ENCODE results near the gene PAM.

Gene PAM

DNA sequence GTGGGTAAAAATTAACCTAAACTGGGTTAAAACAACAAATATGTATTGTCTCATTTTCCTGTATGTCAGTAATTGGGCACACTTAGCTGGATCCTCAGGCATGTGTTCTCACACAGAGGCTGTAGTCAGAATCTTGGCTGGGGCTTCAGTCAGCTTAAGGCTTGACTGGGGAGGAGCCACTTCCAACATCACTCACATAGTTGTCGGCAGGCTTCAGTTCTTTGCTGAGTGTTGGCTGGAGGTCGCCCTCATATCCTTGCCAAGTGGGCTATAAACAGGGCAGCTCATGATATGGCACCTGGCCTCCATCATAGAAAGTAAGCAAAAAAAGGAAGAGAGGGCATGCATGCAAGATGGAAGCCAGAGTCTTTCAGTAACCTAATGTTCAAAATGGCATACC, 191.9 kb downstream of the PAM start:
- no peak for DNase-seq (ENCODE audit: low spot score)
- ChIA-PET POLR2A (ENCODE audit: low non-redundant PET) (no interaction called here), CTCF (no interaction called here)
- TF ChIP-seq, protein P1, sequence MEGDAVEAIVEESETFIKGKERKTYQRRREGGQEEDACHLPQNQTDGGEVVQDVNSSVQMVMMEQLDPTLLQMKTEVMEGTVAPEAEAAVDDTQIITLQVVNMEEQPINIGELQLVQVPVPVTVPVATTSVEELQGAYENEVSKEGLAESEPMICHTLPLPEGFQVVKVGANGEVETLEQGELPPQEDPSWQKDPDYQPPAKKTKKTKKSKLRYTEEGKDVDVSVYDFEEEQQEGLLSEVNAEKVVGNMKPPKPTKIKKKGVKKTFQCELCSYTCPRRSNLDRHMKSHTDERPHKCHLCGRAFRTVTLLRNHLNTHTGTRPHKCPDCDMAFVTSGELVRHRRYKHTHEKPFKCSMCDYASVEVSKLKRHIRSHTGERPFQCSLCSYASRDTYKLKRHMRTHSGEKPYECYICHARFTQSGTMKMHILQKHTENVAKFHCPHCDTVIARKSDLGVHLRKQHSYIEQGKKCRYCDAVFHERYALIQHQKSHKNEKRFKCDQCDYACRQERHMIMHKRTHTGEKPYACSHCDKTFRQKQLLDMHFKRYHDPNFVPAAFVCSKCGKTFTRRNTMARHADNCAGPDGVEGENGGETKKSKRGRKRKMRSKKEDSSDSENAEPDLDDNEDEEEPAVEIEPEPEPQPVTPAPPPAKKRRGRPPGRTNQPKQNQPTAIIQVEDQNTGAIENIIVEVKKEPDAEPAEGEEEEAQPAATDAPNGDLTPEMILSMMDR (conservative IDR thresholded peaks at IDR 0.05; ENCODE audit: low read depth): no peak
- no peak overlapping the region for H3K27ac ChIP-seq

DNA sequence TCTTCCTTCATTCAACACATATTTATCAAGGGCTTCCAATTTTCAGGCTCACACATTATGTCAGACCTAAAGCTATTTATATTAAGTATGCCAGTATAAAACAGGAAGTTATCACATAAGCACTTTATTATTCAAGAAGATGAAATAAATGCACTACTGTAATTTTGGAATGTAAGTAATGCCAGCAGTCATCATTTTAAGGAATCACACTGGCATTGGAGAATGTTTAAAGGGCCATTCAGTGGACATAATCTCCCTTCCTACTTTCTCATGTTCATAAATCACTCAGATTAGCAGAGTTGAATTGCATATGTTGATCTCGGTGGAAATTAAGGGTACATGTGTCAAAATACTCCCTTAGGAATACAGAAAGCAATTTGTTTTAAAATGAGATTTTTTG, 200.4 kb downstream of the PAM start:
- ChIA-PET CTCF (no interaction called here), POLR2A (ENCODE audit: low non-redundant PET) (no interaction called here)
- no peak overlapping the region for H3K27ac ChIP-seq
- TF ChIP-seq, protein P1 (conservative IDR thresholded peaks at IDR 0.05; ENCODE audit: low read depth): no peak
- DNase-seq (ENCODE audit: low spot score): no peak

DNA sequence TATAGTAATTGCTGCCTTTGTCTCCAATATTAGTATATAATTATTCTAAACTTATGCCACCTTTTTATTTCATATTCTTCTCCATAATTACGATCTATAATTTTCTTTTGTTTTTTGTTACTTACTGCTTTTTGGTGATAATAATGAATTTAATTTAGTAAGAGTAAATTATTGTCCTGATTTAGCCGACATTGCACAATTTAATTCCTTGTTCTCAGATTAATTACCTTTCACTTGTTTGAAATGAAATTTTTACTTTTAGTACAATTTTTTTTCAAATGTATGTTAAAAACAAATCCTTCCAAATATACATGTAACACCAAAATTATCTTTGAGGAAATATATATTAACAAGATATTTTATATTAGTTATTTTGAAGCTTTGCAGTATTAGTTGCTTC, 201.5 kb downstream of the PAM start:
- DNase-seq (ENCODE audit: low spot score): no peak
- ChIA-PET POLR2A (ENCODE audit: low non-redundant PET) (no interaction called here), CTCF (interaction anchor here (0.5 to 0.7 kb wide), 3 partner anchors 13 to 181 kb away, joined by 3 to 4 read pairs (median 3); no protein-coding TSS in a partner anchor)
- TF ChIP-seq, protein P1 (conservative IDR thresholded peaks at IDR 0.05; ENCODE audit: low read depth): no peak
- H3K27ac ChIP-seq: no peak overlapping the region

DNA sequence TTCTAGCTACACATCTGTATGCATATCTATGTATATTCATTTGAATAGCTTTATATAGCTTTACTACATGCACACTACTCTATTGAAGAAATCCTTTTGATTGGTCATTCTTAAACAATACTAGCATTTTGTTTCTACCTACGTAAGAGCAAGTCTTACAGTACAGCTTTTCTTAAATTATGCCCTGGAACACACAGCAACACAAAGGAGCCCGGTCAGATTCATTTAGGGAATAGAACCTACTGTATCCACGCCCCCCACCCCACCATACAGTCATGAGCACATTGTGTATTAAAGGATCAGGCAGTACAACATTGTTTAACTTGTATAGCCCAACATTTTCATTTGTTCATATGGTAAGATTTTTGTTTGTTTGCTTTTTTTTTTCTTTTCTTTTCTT, 202.0 kb downstream of the PAM start:
- no peak overlapping the region for H3K27ac ChIP-seq
- no peak for DNase-seq (ENCODE audit: low spot score)
- POLR2A ChIA-PET (ENCODE audit: low non-redundant PET): no interaction called here
- CTCF ChIA-PET: interaction anchor here (0.5 kb wide), 1 partner anchor 181 kb away, joined by 3 read pairs; no protein-coding TSS in a partner anchor
- TF ChIP-seq, protein P1 (conservative IDR thresholded peaks at IDR 0.05; ENCODE audit: low read depth): no peak

DNA sequence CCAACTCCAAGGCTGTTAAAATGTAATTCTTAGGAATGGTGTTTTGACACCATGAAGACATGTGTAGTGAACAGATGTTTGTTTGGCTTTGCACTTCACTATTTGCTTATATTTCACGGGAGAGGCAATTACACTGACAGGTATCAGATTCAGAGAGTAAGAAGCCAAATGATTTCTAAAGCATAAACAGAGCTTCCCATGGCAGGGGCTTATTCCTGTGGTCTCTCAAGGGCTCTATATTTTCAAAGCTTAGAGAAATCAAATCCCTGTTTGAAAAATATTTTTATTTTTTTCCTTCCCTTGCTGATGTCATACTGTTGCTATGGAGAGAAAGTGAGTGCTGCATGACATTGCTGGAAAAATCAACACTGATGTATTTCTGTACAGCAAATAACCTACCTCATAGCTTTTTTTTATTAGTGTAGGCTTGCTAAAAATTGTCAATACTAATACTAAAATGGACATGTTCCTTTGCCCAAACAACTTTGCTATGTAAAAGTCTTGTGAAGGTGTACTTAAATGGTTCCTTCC, 203.4 kb downstream of the PAM start:
- no peak overlapping the region for H3K27ac ChIP-seq
- POLR2A ChIA-PET (ENCODE audit: low non-redundant PET): no interaction called here
- no peak for DNase-seq (ENCODE audit: low spot score)
- TF ChIP-seq, protein P1 (conservative IDR thresholded peaks at IDR 0.05; ENCODE audit: low read depth): no peak
- CTCF ChIA-PET: no interaction called here

DNA sequence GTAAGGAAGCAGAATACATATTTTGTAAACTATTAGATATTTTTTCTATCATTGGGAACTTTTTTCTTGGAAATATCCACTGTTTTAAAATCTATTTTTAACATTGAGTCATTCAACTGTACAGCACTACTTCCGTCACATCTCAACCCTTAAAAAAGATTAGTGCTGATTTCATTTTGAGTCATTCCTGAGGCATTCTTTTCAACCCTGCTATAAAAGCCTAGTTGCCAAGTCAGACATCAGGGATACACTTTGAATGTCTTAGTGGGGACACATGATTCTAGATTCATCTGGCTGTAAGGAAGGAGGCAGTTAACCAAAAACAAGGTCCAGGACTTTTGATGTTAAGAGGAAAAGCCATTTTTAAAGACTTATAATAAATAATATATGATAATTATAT, 203.9 kb downstream of the PAM start:
- DNase-seq (ENCODE audit: low spot score): peak; percentile 77
- TF ChIP-seq, protein P1 (conservative IDR thresholded peaks at IDR 0.05; ENCODE audit: low read depth): no peak
- POLR2A ChIA-PET (ENCODE audit: low non-redundant PET): no interaction called here
- CTCF ChIA-PET: interaction anchor here (0.7 kb wide), 1 partner anchor 28 kb away, joined by 5 read pairs; no protein-coding TSS in a partner anchor
- H3K27ac ChIP-seq: no peak overlapping the region

Measured in RWPE1 (cell line).